C4-2B (cell line): ENCODE measurements around the gene SCLY.

ENCODE experiments used
- H3K27ac ChIP-seq: fragments of 450-650 bp; 2 replicates; pipeline ENCODE4 v1.5.1; 2017
- ZFX ChIP-seq: fragments of 450-650 bp; IDR thresholded peaks from 2 replicates; pipeline ENCODE4 v1.6.1; 2017
- TF ChIP-seq, protein P1 (sequence below): fragments of 450-650 bp; conservative IDR thresholded peaks from 2 replicates; pipeline ENCODE4 v1.5.1; 2017; ENCODE audit warnings: mild to moderate bottlenecking

The SCLY gene

GRCh38 chr2:238059505-238059904 lies 1.3 kb upstream of the SCLY start:
- TF ChIP-seq, protein P1, sequence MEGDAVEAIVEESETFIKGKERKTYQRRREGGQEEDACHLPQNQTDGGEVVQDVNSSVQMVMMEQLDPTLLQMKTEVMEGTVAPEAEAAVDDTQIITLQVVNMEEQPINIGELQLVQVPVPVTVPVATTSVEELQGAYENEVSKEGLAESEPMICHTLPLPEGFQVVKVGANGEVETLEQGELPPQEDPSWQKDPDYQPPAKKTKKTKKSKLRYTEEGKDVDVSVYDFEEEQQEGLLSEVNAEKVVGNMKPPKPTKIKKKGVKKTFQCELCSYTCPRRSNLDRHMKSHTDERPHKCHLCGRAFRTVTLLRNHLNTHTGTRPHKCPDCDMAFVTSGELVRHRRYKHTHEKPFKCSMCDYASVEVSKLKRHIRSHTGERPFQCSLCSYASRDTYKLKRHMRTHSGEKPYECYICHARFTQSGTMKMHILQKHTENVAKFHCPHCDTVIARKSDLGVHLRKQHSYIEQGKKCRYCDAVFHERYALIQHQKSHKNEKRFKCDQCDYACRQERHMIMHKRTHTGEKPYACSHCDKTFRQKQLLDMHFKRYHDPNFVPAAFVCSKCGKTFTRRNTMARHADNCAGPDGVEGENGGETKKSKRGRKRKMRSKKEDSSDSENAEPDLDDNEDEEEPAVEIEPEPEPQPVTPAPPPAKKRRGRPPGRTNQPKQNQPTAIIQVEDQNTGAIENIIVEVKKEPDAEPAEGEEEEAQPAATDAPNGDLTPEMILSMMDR: no peak
- no peak for TF ChIP-seq ZFX
- no peak overlapping the region for H3K27ac ChIP-seq

GRCh38 chr2:238060096-238060541 lies 682 bp upstream of the SCLY start:
- peak overlapping the region; percentile 95 for H3K27ac ChIP-seq
- TF ChIP-seq, protein P1: no peak
- no peak for TF ChIP-seq ZFX

DNA sequence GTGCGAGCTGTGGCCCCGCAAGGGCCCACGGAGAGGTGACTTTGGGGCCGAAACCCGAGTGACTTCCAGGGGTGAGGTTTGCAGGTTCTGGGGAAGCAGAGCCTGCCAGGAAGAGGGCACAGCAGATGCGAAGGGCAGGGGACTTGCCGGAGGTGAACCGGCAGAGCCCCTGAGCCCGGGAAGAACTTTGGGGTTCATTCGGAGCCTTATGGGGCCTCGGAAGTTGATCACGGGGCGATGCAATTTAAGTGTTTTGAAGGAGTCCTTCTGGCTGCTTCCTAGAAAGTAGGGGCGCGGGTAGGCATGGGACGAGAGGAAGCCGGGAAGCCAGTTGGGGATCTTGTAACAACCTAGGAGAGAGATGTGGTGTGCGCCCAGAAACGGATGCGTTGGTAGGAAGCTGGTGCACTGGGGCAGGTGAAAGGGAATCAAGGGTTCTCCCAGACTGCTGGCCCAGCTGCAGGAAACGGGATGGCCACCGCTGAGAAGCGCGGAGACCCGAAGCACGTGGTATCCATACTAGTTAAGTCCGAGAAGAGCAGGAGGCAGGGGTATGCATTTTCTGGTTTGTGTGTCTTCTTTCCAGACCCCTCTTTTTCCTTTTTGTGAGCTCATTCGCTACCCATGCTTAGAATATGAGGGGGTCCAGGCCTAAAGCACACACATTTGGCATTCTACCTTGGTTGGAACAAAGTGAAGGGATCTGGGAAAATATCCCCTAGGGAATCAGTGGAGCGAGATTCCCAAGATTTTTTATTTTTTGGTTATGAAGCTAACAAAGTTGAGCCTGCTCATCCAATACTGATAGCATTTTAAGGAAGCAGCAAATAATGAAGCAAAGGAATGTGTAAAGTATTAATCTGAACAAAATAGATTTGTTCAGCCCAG lies 758 bp downstream of the SCLY start:
- TF ChIP-seq, protein P1: no peak
- TF ChIP-seq ZFX: no peak
- peak overlapping the region; percentile 95 for H3K27ac ChIP-seq

DNA sequence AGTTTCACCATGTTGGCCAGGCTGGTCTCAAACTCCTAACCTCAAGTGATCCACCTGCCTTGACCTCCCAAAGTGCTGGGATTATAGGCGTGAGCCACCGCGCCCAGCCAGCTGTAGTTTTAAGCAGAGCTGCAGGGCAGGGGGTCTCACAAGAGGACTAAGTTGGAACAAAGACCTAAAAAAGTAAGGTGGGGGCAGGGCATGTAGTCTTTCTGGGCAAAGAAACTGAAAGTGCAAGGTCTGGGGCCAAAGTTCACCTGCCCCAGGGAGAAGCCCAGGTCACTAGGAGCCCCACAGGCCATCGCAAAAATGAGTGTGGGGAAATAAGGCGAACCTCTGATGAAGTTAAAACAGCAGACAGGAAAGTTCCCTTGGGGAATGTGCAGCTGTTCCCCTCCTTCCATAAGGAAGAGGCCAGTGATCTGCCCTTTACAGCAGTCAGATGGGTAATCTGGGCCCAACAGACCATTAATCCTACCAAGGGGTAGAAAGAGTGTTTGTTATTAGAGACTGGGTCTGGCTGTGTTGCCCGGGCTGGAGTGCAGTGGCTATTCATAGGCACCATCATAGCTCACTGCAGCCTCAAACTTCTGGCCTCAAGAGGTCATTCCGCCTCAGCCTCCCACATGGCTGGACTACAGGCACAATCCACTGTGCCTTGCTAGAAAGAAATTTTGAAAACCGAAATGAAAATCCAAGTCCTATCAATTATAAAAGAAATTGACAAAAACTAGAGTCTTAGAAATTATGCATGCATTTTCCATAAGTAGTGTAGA lies 2.8 kb downstream of the SCLY start:
- no peak overlapping the region for H3K27ac ChIP-seq

DNA sequence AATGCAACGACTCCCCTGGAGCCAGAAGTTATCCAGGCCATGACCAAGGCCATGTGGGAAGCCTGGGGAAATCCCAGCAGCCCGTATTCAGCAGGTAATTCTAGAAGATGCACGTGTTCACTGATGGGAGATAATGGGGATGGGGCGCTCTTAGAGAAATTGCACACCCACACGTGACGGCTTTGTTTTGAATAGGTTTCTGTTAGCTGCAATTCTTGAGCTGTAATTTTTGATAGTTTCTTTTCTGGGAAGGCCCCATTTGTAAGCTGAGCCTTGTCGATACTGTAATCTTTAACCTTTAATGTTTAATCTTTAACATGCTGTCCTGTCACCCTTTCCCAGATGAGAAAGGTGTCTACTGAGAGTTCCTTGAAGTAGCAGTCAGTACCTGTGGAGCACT lies 3.6 kb downstream of the SCLY start:
- no peak overlapping the region for H3K27ac ChIP-seq
- TF ChIP-seq, protein P1: no peak

More for the DNA sequence above, 2.8 kb downstream of the SCLY start:
- TF ChIP-seq ZFX: no peak
- TF ChIP-seq, protein P1: no peak

DNA sequence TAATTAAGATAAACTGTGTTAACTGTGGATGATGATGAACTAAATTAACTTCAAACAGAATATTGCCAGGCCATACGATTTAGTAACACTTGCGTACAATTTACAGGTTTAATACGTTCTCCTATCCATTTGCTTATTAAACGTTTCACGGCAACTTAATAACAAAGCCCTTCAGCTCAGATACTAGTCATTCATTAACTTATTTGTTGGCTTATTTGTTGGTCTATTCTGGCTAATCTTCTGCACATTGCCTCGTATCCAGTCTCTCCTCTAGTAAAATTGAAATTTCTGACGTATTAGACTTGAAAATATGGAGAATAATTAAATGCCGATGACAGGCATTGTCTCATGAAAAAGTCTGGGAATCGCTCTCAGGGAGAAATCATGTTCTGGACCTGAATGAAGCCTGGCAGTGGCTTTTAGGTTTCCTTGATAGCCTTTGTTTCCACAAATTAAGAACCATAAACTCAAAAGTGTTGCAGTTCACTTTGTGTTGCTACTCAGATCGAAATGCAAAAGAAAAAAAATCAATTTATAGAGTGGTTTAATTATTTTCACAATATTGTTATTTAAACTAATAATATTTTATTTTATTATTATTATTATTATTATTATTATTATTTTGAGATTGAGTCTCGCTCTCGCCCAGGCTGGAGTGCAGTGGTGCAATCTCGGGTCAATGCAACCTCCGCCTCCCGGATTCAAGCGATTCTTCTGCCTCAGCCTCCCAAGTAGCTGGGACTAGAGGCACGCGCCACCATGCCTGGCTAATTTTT lies 4.5 kb downstream of the SCLY start:
- TF ChIP-seq ZFX: no peak
- TF ChIP-seq, protein P1: no peak
- no peak overlapping the region for H3K27ac ChIP-seq
